ENCODE measurements around the gene IFI6. TPM values are rescaled to one million over a fixed set of nuclear protein-coding genes. Genes with fewer than 3 reads are reported as not detected.

Gene IFI6
- total RNA-seq, 1 experiment from 2014 or later = 14.8 TPM

DNA sequence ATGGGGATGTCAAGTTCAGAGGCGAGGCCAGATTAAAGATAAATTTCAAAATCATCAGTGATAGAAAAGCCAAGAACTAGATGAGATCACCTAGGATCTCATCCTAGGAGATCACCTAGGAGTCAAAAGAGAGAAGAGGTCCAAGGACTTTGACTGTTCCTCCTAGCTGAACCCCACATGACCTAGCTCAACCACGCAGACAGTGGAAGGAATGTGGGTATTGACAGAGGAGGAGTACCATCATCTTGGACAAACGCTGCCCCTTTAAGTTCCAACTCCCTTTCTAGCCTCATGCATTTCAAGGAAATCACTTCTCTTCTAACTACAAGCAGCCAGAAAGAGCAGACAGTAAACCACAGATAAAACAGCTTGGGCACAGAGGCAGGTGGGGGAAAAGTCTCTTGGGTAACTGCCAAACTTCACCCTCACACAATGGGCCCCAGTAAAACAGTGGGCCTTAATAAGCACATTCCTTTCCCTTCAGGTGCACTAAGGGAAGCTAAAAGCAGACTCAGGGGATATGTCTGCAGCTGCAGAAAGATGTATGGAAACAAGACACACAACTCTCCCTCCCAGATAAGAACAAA, 41.2 kb upstream of the IFI6 start:
- no peaks in the 10 kb centered on the region for H3K4me1 ChIP-seq (ENCODE audit: control insufficient read depth in 1 of 2, insufficient read depth in 2 of 2, low read length in 2 of 2)
- RAD21 ChIA-PET (ENCODE audit: low non-redundant PET in 1 of 2, low total read pairs in 2 of 2, uncharacterized antibody in 2 of 2, unreplicated experiment in 2 of 2) = no interaction called here
- H3K36me3 ChIP-seq (ENCODE audit: control insufficient read depth in 1 of 2, insufficient read depth in 2 of 2, low read length in 2 of 2) = no peaks in the 10 kb centered on the region
- peaks cover 0 to 3% of the 10 kb centered on the region in 2 experiments; a peak in 1 of 4 replicates for H3K9me3 ChIP-seq (ENCODE audit: control insufficient read depth in 1 of 2, insufficient read depth in 1 of 2, low read depth in 1 of 2, low read length in 2 of 2)
- intact Hi-C loops (cut with micrococcal nuclease) = no loop called here
- no peak overlapping the region for H3K4me3 ChIP-seq (replicated peaks in 1 of 2; ENCODE audit: low read depth in 1 of 2, low read length in 2 of 2)
- DNase-seq (ENCODE audit: low read depth, low spot score) = no peak
- no peak overlapping the region for H3K27ac ChIP-seq (ENCODE audit: low read depth, low read length)
- H3K9me2 ChIP-seq (ENCODE audit: insufficient read depth) = no peaks in the 10 kb centered on the region
- ATAC-seq = no peak
- no peak overlapping the region for H2AFZ ChIP-seq (ENCODE audit: low read depth, low read length, poor library complexity, severe bottlenecking)
- H3K27me3 ChIP-seq (ENCODE audit: insufficient read depth, low read length) = no peaks in the 10 kb centered on the region
- H3K9ac ChIP-seq (ENCODE audit: low read length) = no peak overlapping the region
- TF ChIP-seq, protein P1, sequence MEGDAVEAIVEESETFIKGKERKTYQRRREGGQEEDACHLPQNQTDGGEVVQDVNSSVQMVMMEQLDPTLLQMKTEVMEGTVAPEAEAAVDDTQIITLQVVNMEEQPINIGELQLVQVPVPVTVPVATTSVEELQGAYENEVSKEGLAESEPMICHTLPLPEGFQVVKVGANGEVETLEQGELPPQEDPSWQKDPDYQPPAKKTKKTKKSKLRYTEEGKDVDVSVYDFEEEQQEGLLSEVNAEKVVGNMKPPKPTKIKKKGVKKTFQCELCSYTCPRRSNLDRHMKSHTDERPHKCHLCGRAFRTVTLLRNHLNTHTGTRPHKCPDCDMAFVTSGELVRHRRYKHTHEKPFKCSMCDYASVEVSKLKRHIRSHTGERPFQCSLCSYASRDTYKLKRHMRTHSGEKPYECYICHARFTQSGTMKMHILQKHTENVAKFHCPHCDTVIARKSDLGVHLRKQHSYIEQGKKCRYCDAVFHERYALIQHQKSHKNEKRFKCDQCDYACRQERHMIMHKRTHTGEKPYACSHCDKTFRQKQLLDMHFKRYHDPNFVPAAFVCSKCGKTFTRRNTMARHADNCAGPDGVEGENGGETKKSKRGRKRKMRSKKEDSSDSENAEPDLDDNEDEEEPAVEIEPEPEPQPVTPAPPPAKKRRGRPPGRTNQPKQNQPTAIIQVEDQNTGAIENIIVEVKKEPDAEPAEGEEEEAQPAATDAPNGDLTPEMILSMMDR (IDR thresholded peaks at IDR 0.05 in 2 of 3, conservative IDR thresholded peaks at IDR 0.05 in 1 of 3; ENCODE audit: borderline replicate concordance in 1 of 3, insufficient read depth in 1 of 3, low read depth in 2 of 3, low read length in 2 of 3) = no peak
- no peak for TF ChIP-seq CEBPB (IDR thresholded peaks at IDR 0.05; ENCODE audit: low read depth)
- no peak for TF ChIP-seq ZFX (IDR thresholded peaks at IDR 0.05)
- TF ChIP-seq JUND (IDR thresholded peaks at IDR 0.05) = no peak
- no peak for TF ChIP-seq ZNF274 (IDR thresholded peaks at IDR 0.05; ENCODE audit: low read depth, low read length)
- TF ChIP-seq ELF1 (IDR thresholded peaks at IDR 0.05; ENCODE audit: borderline replicate concordance, low read depth) = no peak
- TF ChIP-seq SIN3A (IDR thresholded peaks at IDR 0.05; ENCODE audit: low read depth) = no peak
- no peak for TF ChIP-seq POLR2AphosphoS5 (IDR thresholded peaks at IDR 0.05; ENCODE audit: low read depth, low read length)
- TF ChIP-seq YY1 (IDR thresholded peaks at IDR 0.05; ENCODE audit: extremely low read depth, insufficient replicate concordance, low read depth, low read length) = no peak
- no peak for TF ChIP-seq RAD21 (IDR thresholded peaks at IDR 0.05; ENCODE audit: low read depth)
- no peak for TF ChIP-seq FOSL1 (IDR thresholded peaks at IDR 0.05; ENCODE audit: low read depth)
- TF ChIP-seq EGR1 (IDR thresholded peaks at IDR 0.05; ENCODE audit: low read depth) = no peak
- TF ChIP-seq, protein P2, sequence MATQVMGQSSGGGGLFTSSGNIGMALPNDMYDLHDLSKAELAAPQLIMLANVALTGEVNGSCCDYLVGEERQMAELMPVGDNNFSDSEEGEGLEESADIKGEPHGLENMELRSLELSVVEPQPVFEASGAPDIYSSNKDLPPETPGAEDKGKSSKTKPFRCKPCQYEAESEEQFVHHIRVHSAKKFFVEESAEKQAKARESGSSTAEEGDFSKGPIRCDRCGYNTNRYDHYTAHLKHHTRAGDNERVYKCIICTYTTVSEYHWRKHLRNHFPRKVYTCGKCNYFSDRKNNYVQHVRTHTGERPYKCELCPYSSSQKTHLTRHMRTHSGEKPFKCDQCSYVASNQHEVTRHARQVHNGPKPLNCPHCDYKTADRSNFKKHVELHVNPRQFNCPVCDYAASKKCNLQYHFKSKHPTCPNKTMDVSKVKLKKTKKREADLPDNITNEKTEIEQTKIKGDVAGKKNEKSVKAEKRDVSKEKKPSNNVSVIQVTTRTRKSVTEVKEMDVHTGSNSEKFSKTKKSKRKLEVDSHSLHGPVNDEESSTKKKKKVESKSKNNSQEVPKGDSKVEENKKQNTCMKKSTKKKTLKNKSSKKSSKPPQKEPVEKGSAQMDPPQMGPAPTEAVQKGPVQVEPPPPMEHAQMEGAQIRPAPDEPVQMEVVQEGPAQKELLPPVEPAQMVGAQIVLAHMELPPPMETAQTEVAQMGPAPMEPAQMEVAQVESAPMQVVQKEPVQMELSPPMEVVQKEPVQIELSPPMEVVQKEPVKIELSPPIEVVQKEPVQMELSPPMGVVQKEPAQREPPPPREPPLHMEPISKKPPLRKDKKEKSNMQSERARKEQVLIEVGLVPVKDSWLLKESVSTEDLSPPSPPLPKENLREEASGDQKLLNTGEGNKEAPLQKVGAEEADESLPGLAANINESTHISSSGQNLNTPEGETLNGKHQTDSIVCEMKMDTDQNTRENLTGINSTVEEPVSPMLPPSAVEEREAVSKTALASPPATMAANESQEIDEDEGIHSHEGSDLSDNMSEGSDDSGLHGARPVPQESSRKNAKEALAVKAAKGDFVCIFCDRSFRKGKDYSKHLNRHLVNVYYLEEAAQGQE (IDR thresholded peaks at IDR 0.05; ENCODE audit: low read depth) = no peak
- TF ChIP-seq, protein P3, sequence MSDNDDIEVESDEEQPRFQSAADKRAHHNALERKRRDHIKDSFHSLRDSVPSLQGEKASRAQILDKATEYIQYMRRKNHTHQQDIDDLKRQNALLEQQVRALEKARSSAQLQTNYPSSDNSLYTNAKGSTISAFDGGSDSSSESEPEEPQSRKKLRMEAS (IDR thresholded peaks at IDR 0.05) = no peak
- TF ChIP-seq SRF (IDR thresholded peaks at IDR 0.05; ENCODE audit: low read depth) = no peak
- POLR2A ChIA-PET = no interaction called here
- no peak overlapping the region for H3K4me2 ChIP-seq (ENCODE audit: low read length)
- BruUV-seq (replicated peaks) = no TSS peak
- no peaks in the 10 kb centered on the region for H3K79me2 ChIP-seq (ENCODE audit: insufficient read depth, low read length)
- no peaks in the 10 kb centered on the region for H4K20me1 ChIP-seq (ENCODE audit: insufficient read depth)
- CTCF ChIA-PET = no interaction called here

Data from HCT116 (cell line).